ENCODE data around the gene CTNNBL1.
A peak's percentile ranks its signal among the peaks of the same experiment; 100 is the strongest.

CTNNBL1 gene

DNA sequence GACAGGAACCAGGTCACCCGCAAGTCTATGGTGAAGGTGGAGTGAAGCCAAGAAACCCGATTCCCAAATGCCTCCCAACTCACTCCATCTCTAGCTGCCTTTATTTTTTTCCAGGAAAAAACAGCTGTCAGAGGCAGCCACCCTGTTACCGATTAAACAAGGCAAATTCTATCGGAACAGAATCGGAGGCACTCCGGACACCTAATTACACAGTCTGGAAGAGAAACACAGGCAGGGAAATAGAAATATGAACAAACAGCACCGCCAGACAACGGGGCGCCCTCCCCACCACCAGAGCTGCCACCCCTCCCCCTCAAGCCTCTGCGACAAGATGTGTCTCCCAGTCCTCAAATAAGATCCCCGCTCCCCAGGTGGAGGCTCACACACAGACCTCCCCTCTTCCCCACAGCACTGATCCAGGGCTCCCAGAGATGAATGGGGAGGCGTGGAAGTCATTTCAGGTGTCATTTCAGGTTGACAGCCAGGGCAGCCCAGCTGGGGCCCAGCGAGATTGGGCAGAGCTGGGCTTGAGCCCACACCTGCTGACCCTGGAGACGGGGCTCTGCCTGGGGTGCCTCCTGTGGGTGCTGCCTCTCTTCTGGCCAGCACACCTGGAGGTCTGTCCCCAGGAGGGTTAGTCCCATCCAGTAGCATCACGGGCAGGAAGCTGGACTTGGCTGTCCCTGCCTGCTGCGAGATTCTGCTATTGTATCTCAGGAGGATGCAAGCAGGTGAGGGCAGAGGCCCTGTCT is 189.3 kb downstream of the CTNNBL1 start:
- no peak overlapping the region for H3K4me3 ChIP-seq (ENCODE audit: low read depth, low read length)
- TF ChIP-seq, protein P1, sequence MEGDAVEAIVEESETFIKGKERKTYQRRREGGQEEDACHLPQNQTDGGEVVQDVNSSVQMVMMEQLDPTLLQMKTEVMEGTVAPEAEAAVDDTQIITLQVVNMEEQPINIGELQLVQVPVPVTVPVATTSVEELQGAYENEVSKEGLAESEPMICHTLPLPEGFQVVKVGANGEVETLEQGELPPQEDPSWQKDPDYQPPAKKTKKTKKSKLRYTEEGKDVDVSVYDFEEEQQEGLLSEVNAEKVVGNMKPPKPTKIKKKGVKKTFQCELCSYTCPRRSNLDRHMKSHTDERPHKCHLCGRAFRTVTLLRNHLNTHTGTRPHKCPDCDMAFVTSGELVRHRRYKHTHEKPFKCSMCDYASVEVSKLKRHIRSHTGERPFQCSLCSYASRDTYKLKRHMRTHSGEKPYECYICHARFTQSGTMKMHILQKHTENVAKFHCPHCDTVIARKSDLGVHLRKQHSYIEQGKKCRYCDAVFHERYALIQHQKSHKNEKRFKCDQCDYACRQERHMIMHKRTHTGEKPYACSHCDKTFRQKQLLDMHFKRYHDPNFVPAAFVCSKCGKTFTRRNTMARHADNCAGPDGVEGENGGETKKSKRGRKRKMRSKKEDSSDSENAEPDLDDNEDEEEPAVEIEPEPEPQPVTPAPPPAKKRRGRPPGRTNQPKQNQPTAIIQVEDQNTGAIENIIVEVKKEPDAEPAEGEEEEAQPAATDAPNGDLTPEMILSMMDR (conservative IDR thresholded peaks at IDR 0.05; ENCODE audit: low read depth, low read length): no peak
- no peak for DNase-seq (ENCODE audit: low read depth)

DNA sequence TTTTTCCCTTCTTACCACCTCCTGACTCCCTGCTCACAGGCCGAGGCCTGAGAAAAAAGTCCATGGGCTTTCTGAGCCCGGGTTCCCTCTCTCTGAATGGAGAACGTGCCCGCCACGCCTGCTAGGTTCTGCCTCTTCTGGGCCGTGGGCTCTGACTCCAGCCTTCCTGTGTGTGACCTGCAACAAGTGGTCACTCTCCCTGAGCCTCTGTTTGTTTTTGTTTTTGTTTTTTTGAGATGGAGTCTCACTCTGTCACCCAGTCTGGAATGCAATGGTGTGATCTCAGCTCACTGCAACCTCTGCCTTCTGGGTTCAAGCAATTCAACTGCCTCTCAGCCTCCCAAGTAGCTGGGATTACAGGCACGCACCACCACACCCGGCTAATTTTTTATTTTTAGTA is 191.2 kb downstream of the CTNNBL1 start:
- no peak overlapping the region for H3K4me3 ChIP-seq (ENCODE audit: low read depth, low read length)
- no peak for DNase-seq (ENCODE audit: low read depth)
- TF ChIP-seq, protein P1 (conservative IDR thresholded peaks at IDR 0.05; ENCODE audit: low read depth, low read length): no peak

DNA sequence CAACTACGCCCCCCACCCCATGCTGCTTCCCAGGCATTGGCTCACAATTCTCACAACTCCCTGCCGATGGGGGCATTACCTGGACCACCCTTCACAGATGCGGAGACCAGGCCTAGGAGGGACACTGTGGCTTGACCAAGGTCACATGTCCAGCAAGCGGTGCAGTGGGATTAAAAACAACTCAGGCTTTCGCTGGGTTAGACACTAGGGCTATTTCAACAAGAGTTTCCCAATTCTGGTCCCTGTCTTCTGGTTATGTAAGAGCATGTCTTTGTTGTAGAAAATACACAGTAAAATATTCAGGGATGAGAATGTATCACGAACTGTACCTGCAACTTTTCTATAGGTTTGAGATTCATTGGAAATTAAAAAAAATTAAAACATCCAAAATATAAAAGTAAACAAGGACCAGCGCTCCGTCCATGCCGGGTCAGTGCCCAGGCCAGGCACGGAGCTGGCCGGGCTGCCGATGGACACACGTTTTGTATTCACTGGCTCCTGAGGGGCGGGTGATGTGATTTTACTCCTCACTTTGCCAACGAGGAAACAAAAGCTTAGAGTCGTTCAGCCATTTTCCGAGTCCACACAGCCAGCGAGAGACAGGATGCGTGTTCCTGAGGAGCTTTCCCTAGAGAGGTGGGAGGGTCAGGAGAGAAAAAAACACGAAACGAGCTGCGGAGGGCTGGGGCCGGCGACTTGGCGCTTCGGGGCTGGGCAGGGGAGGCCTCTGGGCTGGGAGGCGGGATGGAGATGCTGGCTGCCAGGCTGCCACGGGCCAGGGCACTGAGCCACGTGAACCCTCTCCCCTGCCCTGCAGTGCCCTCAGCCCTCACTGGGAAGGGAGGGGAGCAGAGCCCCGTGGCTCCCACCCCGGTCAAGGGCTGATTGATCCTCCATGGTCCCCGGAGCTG is 192.0 kb downstream of the CTNNBL1 start:
- H3K4me3 ChIP-seq (ENCODE audit: low read depth, low read length): no peak overlapping the region
- DNase-seq (ENCODE audit: low read depth): no peak
- TF ChIP-seq, protein P1 (conservative IDR thresholded peaks at IDR 0.05; ENCODE audit: low read depth, low read length): no peak

DNA sequence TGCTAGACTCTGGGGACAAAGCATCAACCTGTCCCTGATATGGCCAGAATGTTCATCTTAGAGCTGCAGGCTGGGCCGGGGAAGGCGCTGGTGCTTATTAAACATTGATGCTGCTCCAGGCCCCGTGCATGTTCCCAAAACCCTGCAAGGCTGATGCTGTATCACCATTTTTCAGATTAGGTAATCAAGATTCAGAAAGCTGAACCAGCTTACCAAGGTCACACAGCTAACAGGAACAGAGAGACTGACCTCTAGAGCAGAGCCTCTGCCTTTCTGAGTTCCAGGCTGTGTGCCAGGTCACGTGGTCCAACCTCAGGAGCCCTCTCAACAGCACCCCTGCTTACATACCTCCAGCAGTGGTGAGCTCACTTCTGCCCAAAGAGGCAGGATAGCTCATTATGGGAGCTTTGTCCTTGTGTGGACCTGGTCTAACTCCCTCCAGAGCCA is 193.0 kb downstream of the CTNNBL1 start:
- TF ChIP-seq, protein P1 (conservative IDR thresholded peaks at IDR 0.05; ENCODE audit: low read depth, low read length): no peak
- peak; percentile 45 for DNase-seq (ENCODE audit: low read depth)
- no peak overlapping the region for H3K4me3 ChIP-seq (ENCODE audit: low read depth, low read length)

DNA sequence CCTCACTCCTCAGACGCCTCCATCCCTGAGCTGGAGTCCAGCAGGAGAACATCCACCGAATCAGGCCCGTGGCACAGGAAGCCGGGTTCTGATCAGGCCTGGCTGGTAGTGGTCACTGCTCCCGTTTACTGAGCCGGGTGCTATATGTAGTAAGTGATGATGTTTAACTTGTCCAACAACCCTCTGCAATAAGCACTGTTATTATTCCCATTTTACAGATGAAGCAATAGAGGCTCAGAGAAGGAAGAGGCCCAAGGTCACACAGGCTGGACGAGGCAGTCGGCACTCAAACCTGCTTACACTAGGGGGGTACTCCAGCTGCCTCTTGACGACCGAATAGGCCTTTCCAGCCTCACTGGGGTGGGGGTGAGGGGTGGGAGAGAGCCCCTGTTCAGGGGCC is 194.8 kb downstream of the CTNNBL1 start:
- no peak overlapping the region for H3K4me3 ChIP-seq (ENCODE audit: low read depth, low read length)
- DNase-seq (ENCODE audit: low read depth): no peak
- TF ChIP-seq, protein P1 (conservative IDR thresholded peaks at IDR 0.05; ENCODE audit: low read depth, low read length): no peak

DNA sequence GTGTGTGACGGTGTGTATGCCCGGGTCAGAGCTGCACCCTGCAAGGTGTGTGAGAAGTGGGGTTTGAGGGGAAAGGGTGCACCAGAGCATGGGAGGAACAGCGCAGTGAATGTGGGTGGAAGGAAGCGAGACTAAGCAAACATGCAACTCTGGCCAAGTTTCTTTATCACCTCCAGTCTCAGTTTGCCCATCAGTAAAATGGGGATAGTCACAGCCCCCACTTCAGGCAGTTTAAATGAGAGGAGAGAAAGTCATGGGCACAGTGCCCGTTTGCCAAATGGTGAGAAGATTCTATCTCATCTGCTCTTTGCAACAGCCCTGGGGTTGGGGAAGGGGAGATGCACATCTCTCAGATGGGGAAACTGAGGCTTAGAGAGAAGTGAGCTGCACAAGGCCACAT is 196.3 kb downstream of the CTNNBL1 start:
- no peak overlapping the region for H3K4me3 ChIP-seq (ENCODE audit: low read depth, low read length)
- DNase-seq (ENCODE audit: low read depth): no peak
- TF ChIP-seq, protein P1 (conservative IDR thresholded peaks at IDR 0.05; ENCODE audit: low read depth, low read length): no peak

Measured in choroid plexus epithelial cell (primary cell).